GDM1 (cell line): ENCODE data around the gene DOK6.

Experiments used
- DNase-seq: peaks from one replicate; lab custom pipeline; 2025; lab: John Stamatoyannopoulos, UW

DOK6 gene

DNA sequence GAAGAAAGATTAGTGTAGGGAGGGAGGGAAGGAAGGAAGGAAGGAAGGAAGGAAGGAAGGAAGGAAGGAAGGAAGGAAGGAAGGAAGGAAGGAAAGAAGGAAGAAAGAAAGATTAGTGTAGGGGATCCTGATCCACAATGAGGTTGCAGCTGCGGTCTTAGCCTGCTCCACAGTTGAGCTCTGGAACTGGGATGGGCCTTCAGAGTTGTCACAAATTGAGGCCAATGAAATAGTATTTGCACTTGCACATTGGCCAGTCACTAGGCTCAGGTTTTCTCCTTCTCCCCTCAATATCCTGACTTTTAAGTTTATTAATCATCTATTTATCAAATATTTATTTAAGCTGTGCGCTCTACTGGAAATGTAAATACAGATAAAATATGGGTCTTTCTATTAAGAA lies 34.3 kb downstream of the DOK6 start:
- DNase-seq = no peak

DNA sequence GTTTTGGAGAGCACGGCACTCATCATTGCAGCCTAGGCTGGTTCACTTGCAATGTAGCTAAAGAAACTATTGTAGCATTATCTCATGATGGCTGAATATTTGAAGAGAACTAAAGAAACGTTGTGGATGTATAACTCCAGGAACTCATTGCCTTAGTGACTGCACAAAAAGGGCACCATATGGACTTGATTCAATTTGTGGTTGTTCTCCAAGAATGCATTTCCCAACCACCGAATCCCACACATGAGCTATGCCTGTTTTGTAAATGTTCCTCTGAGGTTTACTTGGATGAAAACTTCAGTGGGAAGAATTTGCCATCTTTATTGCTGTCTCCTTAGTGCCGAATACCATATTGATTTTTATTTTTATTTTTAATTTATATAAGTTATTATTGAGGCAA lies 43.5 kb downstream of the DOK6 start:
- no peak for DNase-seq

GRCh38 chr18:69447886-69448285 lies 47.2 kb downstream of the DOK6 start:
- no peak for DNase-seq

DNA sequence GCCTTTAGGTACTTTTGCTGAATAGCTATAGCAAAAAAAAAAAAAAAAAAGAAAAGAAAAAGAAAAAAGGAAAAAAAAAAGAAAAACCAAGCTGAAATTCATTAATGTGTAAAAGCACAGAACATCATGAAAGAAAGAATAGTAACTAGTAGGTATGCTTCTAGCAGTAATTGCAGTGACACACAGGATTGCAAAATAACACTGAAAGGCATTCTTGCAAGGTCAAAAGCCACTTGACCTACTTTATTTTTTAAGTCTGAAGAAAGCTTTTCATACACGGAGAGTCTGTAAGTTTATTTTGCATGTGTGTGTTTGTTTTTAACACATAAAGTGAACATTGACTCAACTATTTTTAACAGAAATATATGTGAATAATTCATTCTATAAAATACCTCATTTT lies 54.4 kb downstream of the DOK6 start:
- no peak for DNase-seq

DNA sequence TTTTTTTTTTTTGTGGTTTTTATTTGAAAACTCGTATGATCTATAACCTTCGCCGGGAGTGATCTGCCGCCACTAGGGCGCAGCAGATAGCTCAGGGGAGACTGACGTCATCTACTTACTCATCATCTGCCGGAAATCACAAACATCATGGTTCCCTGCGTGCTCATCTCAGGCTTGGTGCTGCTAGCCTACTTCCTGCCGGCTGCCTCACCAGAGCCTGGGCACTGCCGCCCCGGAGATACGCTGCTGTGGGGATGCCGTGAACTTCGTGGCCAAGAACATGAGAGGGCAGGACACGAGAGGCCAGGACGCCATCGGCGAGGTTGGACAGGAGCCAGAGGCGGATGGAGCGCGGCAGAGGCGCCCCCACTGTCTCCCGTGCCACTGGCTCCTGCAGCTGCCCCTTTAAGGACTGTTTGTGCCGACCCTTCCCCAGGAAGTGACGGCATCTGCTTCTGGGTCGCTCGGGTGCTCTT lies 68.8 kb downstream of the DOK6 start:
- DNase-seq = no peak

- no peak for DNase-seq
Measured at GRCh38 chr18:69480460-69480859, 79.8 kb downstream of the DOK6 start.

- DNase-seq = no peak
Measured at GRCh38 chr18:69483574-69483973, 82.9 kb downstream of the DOK6 start.

DNA sequence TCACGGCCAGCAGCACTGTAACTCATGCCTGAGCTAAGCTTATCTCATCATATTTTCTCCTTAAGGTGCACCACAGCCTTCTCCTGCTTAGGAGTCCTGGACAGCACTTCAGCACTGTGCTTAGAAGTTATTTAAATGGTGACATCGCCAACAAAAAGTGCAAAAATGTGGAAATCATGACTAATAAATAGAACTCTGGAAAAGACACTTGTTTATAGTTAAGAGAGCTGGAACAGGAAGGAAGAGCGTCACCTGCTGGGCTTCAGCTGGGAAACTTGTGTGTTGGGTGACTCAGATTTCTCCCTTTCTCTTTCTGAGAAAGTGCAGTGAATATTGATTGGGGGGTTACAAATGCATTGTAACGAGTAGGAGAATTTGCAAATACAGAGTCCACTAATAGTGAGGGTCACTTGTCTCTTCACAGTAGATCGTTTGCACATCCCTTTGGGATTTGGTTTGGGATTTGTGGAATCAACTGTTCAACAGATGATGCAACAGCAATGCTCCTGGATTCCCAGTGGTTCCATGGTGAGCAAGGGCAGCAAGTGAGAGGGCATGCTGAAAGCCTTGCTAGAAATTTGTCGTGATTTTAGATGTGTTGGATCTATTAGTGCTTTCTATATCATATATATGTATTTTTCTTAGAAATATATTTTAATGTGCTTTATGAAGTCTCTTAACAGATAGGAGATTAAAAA lies 84.2 kb downstream of the DOK6 start:
- no peak for DNase-seq

DNA sequence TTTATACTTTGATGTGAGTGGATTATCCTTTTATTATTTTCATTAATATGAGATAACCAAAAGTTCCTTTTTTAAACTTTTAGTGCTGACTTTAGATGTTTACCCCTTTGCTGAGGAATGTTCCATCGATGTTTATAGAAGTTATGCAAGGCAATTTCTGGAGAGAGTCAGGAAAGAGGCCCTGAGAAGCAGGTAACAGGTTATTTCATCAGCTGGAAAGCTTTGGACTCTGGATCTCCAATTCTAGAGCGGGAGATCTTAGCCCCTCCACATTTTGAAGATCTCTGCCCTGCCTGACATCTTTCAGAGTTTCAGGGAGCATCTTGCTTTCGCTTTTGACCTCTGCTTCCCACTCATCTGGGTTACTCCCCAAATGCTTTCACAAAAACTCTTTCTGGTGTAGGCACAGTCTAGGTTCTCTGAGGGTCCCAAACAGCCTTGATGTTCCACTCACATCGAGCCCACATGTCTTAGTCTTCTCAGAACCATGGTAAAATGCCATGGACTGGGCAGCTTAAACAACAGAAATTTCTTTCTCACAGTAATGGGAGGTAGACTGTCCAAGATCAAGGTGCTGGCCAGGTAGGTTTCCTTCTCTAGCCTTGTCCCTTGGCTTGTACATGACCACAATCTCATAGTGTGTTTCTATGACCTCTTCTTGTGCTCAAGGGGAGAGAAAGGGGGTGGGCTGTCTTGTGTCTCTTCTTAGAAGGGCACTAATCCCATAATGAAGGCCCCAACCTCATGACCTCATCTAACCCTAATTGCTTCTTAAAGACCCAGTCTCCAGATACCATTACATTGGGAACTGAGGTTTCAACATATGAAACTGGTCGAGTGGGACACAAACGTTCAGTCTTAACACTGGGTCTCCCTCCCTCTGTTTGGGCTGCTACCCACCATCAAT lies 87.1 kb downstream of the DOK6 start:
- no peak for DNase-seq

- no peak for DNase-seq
Measured at GRCh38 chr18:69490072-69490471, 89.4 kb downstream of the DOK6 start.

DNA sequence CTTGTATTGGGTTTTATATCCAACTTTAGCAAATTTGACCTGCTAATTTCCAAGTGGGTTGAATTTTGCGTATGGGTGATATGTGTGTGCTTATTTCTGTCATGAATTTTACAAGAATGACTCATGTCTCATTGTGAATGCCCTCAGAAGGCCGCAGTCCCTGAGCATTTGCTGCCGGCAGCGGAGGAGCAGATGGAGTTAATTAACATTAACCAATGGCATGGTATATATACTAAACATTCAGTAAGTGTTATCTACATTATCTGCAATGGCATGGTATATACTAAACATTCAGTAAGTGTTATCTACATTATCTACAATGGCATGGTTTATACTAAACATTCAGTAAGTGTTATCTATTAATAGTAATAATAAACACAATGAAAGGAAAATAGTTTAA lies 90.1 kb downstream of the DOK6 start:
- DNase-seq = no peak

GRCh38 chr18:69491576-69491975 lies 90.9 kb downstream of the DOK6 start:
- no peak for DNase-seq

DNA sequence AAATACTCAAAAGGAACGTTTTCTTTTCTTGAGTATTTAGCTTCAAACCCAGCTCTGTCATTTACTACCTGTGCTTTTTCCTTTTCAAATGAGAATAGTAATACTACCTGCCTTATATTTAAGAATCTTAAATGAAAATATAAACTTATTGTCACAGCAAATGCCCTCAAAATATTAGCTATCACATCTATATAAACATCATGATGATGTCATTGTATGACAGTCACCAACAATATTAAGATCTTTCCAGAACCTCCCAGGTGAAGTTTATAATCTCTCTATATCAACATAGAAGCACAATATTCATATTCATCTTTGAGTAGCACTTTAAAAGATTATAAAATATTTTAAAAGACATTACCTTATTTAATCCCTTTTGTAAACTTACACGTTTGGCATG lies 92.2 kb downstream of the DOK6 start:
- DNase-seq = no peak

GRCh38 chr18:69494841-69495240 lies 94.2 kb downstream of the DOK6 start:
- DNase-seq = no peak

- DNase-seq = no peak
Measured at GRCh38 chr18:69495338-69495737, 94.7 kb downstream of the DOK6 start.

- no peak for DNase-seq
Measured at GRCh38 chr18:69495841-69496533, 95.3 kb downstream of the DOK6 start.

- DNase-seq = no peak
Measured at GRCh38 chr18:69518989-69519388, 118.3 kb downstream of the DOK6 start.

GRCh38 chr18:69523582-69523981 lies 122.9 kb downstream of the DOK6 start:
- DNase-seq = no peak

GRCh38 chr18:69528435-69528834 lies 127.7 kb downstream of the DOK6 start:
- DNase-seq = no peak

- DNase-seq = no peak
Measured at GRCh38 chr18:69529151-69529550, 128.5 kb downstream of the DOK6 start.

- DNase-seq = no peak
Measured at GRCh38 chr18:69531973-69532372, 131.3 kb downstream of the DOK6 start.

- no peak for DNase-seq
Measured at GRCh38 chr18:69537183-69537582, 136.5 kb downstream of the DOK6 start.

DNA sequence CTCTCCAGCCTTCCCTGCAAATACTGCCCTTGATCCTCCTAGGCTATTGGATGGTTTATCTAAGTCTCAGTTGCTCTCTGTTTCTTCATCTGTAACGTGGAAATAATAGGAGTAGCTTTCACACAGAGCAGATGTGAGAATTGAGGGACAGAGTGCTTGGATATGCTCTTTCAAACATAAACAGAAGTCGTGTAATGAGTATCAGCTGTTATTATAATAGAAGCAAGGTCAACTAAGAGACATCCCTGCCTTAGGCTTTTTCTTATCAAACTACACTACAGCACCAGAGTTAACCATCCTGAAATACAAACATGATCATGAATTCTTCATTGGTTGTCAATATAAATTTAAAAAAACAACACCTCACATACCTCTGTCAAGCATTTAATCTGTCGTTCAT lies 138.2 kb downstream of the DOK6 start:
- DNase-seq = no peak
